ENCODE results near the gene CENPP. TPM values are rescaled to one million over a fixed set of nuclear protein-coding genes. Genes with fewer than 3 reads are reported as not detected.

Gene CENPP
- total RNA-seq, 1 donor, result 2.2 TPM

GRCh38 chr9:92661743-92662142 lies 336.0 kb downstream of the CENPP start:
- H3K4me3 ChIP-seq (ENCODE audit: low read depth, low read length), result no peak overlapping the region
- TF ChIP-seq CTCF (IDR thresholded peaks at IDR 0.05; ENCODE audit: insufficient read depth, low read depth, low read length), result no peak
- no peak for DNase-seq (ENCODE audit: low read depth)

GRCh38 chr9:92663126-92663525 lies 337.4 kb downstream of the CENPP start:
- no peak for TF ChIP-seq CTCF (IDR thresholded peaks at IDR 0.05; ENCODE audit: insufficient read depth, low read depth, low read length)
- no peak for DNase-seq (ENCODE audit: low read depth)
- H3K4me3 ChIP-seq (ENCODE audit: low read depth, low read length), result no peak overlapping the region

- H3K4me3 ChIP-seq (ENCODE audit: low read depth, low read length), result no peak overlapping the region
- TF ChIP-seq CTCF (IDR thresholded peaks at IDR 0.05; ENCODE audit: insufficient read depth, low read depth, low read length), result no peak
- no peak for DNase-seq (ENCODE audit: low read depth)
Measured at GRCh38 chr9:92663951-92664350, 338.2 kb downstream of the CENPP start.

GRCh38 chr9:92664394-92665152 lies 338.8 kb downstream of the CENPP start:
- no peak overlapping the region for H3K4me3 ChIP-seq (ENCODE audit: low read depth, low read length)
- TF ChIP-seq CTCF (IDR thresholded peaks at IDR 0.05; ENCODE audit: insufficient read depth, low read depth, low read length), result no peak
- DNase-seq (ENCODE audit: low read depth), result no peak

GRCh38 chr9:92665836-92666235 lies 340.1 kb downstream of the CENPP start:
- DNase-seq (ENCODE audit: low read depth), result no peak
- H3K4me3 ChIP-seq (ENCODE audit: low read depth, low read length), result no peak overlapping the region
- TF ChIP-seq CTCF (IDR thresholded peaks at IDR 0.05; ENCODE audit: insufficient read depth, low read depth, low read length), result no peak

GRCh38 chr9:92666236-92666635 lies 340.5 kb downstream of the CENPP start:
- no peak for DNase-seq (ENCODE audit: low read depth)
- no peak for TF ChIP-seq CTCF (IDR thresholded peaks at IDR 0.05; ENCODE audit: insufficient read depth, low read depth, low read length)
- H3K4me3 ChIP-seq (ENCODE audit: low read depth, low read length), result no peak overlapping the region

All from fibroblast of villous mesenchyme (primary cell).